ENCODE data around the gene SUPT3H.
"Not testable (repeated sequence)": the region's sequence is repeated elsewhere in the genome, so short reads cannot be mapped to it uniquely, and the experiment has no call there.

SUPT3H gene

DNA sequence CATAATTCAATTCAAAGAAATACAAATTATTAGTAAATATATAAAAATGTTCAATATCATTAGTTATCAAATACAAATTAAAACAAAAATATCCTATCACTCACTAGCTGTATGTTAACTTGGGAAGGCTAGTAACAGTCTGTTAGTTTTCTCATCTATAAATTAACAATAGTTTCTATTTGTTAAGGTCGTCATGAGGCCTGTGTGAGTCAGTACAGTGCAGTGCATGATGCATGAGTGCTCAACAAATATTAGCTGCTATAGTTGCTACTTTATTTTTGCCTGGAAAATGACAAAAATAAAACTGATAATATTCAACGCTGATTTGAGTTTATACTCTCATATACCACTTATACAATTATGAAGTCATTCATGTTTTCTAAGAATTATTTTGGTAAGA is 451.2 kb downstream of the SUPT3H start:
- DNase-seq = no peak

GRCh38 chr6:44925100-44925739 is 452.5 kb downstream of the SUPT3H start:
- DNase-seq = no peak

GRCh38 chr6:44923444-44923843 is 454.3 kb downstream of the SUPT3H start:
- no peak for DNase-seq

DNA sequence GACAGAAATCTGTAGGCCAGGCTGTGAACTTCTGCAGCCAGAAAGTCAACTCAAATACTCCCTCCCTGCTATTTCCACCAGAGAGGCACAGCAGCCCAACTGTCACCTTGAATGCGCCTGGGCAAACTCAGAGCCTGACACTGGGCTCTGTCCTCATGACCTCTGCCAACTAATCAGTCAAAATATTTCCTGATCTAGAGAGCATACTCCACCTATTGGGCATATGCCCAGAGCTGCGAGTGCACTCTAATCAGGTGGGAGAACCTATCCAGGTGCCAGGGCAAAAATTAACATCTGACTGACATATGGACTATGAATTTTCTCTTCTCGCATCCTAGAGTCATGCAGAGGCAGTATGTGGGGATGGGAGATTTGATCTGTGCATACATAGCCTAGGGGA is 455.9 kb downstream of the SUPT3H start:
- DNase-seq = no peak

DNA sequence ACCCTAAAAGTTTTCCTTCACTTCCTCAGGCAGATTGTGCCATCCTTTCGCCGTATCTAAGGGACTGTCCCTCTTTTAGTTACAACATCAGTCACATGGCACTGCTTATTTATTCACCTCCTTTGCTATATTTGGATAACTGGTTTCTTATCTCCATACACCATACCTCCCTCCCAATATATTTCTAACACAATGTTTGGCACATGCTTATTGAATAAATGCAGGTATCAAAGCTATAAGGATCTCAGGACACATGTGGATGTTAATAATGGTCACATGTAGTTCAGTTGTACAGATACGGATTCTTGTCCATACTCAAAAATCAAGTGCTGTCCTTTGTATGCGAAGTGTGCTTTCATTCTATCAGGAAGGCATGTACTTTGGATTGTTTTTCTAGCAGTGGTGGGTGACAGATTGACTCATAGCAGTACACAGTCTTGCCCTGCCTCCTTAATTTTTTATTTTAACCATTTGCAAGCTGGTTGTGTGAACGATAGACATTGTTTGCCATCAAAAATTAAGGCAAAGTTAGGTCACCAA is 456.7 kb downstream of the SUPT3H start:
- no peak for DNase-seq

GRCh38 chr6:44918671-44919296 is 458.9 kb downstream of the SUPT3H start:
- no peak for DNase-seq

GRCh38 chr6:44917430-44917829 is 460.3 kb downstream of the SUPT3H start:
- no peak for DNase-seq

DNA sequence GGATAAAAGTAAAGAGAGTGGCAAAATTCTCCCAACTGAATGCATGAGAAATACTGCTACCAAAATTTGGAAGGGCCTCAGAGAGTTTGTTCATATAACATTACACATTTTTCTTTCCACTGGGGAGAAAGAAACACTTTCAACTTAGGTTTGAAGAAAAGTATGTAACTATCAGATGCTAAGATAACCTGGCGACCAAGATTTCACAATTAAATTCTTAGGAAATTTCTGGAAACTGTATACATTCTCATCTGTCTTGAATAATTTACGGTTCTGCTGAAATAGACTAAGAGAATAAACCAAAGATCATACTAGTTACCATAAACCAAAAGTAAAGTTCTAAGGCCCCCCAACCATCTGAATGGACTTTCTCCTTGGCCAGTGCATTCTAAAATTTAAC is 462.6 kb downstream of the SUPT3H start:
- DNase-seq = no peak

- no peak for DNase-seq
These were observed 463.6 kb downstream of the SUPT3H start for GRCh38 chr6:44914141-44914540.

- no peak for DNase-seq
These were observed 471.0 kb downstream of the SUPT3H start for GRCh38 chr6:44906761-44907160.

- DNase-seq = not testable (repeated sequence)
These were observed 477.4 kb downstream of the SUPT3H start for GRCh38 chr6:44900358-44900757.

GRCh38 chr6:44898296-44898930 is 479.3 kb downstream of the SUPT3H start:
- no peak for DNase-seq

GRCh38 chr6:44897316-44897715 is 480.4 kb downstream of the SUPT3H start:
- no peak for DNase-seq

DNA sequence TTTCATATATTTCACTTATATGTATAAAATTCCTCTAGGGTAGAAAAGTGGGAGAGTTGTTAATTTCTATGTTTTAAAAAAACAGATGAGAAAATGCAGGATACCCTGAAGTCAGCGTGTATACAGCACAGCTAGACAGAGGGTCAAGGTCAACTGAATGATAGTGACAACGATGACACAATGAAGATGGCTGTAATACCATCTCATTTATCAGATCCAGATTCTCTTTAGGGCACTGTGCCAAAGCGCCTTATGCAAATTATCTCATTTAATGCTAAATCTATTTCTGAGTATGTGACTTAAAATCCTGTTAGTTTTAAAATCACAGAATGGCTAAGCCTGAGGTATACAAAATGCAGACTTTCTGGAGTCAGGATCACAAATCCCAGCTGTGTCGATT is 481.0 kb downstream of the SUPT3H start:
- no peak for DNase-seq

- no peak for DNase-seq
These were observed 485.2 kb downstream of the SUPT3H start for GRCh38 chr6:44892579-44892978.

DNA sequence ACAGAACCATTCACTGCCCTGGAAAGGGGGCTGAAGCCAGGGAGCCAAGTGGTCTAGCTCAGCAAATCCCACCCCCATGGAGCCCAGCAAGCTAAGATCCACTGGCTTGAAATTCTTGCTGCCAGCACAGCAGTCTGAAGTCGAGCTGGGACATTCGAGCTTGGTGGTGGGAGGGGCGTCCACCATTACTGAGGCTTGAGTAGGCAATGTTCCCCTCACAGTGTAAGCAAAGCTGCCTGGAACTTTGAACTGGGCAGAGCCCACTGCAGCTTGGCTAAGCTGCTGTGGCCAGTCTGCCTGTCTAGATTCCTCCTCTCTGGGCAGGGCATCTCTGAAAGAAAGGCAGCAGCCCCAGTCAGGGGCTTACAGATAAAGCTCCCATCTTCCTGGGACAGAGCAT is 498.7 kb downstream of the SUPT3H start:
- DNase-seq = not testable (repeated sequence)

GRCh38 chr6:44876638-44877037 is 501.1 kb downstream of the SUPT3H start:
- DNase-seq = not testable (repeated sequence)

DNA sequence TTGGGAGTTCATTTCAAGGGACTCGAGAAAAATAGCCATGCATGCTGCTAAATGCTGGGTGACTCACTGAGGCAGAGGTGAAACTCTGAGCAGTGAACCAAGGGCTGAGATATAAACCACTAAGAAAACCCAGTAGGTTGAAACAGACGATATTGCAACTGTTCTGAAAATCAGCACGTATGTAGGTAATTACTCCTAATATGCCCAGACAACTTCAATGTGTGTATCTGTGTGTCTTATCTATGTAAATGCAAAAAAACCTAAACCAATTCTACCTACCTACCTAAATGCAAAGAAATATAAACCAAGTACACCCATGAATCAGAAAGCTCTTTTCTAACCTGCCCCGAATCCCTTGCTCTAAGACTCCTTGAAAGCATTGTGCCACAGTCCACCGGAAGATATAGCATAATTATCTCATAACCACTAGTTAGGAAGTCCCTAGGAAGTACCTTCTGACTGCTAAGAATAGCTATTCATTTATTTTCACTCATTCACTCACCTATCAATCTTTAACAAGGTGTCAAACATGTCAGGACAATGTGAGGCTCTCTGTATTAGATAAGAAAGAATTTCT is 508.3 kb downstream of the SUPT3H start:
- DNase-seq = no peak

- no peak for DNase-seq
These were observed 508.8 kb downstream of the SUPT3H start for GRCh38 chr6:44868910-44869309.

DNA sequence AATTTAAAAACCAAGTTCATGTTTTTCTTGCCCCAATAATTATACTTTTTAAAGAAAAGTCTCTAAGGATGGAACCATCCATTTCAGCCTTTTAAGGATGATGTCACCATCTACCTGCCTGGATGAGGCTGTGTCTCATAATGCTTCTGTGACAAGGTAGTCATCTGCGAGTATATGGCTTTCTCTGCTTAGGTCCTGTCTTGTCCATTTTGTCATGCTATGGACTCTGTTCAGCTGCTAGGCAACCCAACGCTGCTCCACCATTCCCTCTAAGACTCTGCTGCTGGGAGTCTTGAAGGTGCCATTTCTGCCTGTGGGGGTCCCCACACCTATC is 509.4 kb downstream of the SUPT3H start:
- DNase-seq = no peak

GRCh38 chr6:44867571-44868334 is 510.0 kb downstream of the SUPT3H start:
- no peak for DNase-seq

- DNase-seq = not testable (repeated sequence)
These were observed 512.5 kb downstream of the SUPT3H start for GRCh38 chr6:44865184-44865583.

DNA sequence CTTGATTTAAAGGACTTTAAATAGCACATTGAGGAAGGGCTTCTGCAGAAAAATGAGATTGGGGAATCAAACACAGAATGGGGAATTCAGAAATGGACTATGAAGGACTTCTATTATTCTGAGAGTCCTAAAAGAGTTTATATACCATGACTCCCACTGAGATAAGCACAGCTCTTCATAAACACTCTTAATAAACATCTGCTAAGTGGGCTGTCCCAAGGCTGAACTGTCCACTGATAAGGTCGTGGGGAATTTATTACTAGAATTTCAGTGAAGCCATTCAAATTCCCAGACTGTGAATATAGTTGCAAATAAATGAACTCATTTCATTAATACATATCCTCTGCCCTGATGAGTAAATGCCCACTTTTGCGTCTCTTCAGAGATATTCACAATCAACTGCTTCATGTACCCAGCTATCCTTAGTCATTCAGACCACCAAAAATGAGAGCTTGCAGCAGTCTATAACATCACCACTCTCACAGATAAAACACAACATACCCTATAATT is 517.8 kb downstream of the SUPT3H start:
- no peak for DNase-seq

Data from activated effector memory CD4-positive, alpha-beta T cell treated with Interleukin-2 at 50 U/mL for 16 hours (primary cell).